ENCODE data around the gene PKD1L1.

Gene PKD1L1

DNA sequence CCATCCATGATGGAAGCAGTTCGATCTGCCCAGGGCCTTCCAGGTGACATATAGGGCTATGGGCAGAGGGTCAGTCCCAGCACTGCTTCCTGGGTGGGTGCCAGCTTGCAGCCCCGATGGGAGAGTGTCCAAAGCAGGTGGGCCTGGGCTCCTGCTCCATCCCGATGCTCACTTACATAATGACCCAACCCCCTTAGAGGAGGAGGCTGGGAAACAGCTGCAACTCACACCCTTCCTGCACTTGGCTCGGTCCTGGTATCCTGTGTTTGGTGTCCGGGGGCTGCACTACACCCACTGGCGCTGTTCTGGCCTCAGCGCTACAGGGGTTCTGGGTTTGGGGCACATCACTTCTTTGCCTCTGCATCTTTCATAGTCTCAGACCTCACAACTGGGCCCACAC, 58.5 kb downstream of the PKD1L1 start:
- H3K4me3 ChIP-seq (ENCODE audit: low read depth, low read length): no peak overlapping the region
- DNase-seq (ENCODE audit: low read depth): no peak
- TF ChIP-seq, protein P1, sequence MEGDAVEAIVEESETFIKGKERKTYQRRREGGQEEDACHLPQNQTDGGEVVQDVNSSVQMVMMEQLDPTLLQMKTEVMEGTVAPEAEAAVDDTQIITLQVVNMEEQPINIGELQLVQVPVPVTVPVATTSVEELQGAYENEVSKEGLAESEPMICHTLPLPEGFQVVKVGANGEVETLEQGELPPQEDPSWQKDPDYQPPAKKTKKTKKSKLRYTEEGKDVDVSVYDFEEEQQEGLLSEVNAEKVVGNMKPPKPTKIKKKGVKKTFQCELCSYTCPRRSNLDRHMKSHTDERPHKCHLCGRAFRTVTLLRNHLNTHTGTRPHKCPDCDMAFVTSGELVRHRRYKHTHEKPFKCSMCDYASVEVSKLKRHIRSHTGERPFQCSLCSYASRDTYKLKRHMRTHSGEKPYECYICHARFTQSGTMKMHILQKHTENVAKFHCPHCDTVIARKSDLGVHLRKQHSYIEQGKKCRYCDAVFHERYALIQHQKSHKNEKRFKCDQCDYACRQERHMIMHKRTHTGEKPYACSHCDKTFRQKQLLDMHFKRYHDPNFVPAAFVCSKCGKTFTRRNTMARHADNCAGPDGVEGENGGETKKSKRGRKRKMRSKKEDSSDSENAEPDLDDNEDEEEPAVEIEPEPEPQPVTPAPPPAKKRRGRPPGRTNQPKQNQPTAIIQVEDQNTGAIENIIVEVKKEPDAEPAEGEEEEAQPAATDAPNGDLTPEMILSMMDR (IDR thresholded peaks at IDR 0.05; ENCODE audit: low read depth, low read length, missing control alignments): no peak

- no peak for DNase-seq (ENCODE audit: low read depth)
- no peak overlapping the region for H3K4me3 ChIP-seq (ENCODE audit: low read depth, low read length)
- TF ChIP-seq, protein P1 (IDR thresholded peaks at IDR 0.05; ENCODE audit: low read depth, low read length, missing control alignments): no peak
These were observed 59.6 kb downstream of the PKD1L1 start for GRCh38 chr7:47888371-47889265.

DNA sequence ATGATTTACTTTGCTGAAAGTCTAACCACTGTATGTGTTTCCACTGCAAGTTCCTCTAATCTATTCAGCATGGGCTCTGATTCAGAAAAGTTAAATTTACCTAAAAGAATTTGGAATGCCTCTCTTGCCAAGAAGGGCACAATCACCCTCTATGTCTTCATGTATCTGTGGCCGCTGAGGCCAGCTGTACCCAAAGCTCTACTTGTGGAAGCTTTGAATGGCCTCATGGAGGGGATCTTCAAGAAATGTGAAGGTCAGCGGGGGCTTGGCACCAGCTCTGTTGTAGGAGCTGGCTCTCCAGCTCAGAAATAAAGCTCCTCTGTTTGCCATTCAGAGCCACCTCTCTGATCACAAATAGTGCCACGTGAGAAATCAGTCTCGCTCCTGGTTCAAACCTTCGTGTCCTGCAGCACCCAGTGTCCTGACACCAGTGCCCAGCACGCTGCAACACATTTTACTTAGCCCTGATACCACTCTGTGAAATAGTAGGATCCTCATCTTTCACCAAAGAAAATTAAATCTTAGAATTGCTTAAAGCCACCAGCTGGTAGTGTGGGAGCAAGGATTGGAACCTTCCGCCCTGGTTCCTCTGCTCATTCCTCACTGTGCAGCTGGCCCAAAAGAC, 61.1 kb downstream of the PKD1L1 start:
- TF ChIP-seq, protein P1 (IDR thresholded peaks at IDR 0.05; ENCODE audit: low read depth, low read length, missing control alignments): no peak
- DNase-seq (ENCODE audit: low read depth): no peak
- H3K4me3 ChIP-seq (ENCODE audit: low read depth, low read length): no peak overlapping the region

DNA sequence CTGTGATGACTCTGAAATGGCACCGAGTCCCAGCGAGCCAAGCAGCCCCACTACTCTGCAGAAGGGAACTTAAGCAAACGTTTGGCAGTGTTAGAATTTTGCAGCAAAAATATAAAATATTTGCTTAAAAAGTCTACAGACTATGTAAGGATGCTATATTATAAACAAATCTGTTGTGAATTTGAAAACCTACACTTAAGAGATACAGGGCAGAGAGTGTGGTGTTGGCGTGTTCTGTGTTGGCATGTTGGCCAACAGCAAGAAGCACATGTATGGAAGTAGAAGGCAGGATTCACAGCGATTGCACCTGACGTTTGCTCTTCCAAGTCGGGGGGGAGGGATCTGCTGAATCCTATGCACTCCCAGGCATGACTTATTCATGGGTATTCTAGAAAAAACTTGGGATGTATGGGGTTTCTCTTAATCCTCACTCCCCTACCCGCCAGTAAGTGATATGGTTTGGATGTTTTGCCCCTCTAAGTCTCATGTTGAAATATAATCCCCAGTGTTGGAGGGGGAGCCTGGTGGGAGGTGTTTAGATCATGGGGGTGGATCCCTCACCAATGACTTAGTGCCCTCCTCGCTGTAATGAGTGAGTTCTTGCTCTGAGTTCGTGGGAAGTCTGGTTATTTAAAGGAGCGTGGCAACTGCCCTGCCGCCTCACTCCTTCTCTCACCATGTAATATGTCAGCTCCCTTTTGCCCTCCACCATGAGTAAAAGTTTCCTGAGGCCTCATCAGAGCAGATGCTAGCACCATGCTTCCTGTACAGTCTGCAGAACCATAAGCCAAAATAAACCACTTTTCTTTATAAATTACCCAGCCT, 62.1 kb downstream of the PKD1L1 start:
- TF ChIP-seq, protein P1 (IDR thresholded peaks at IDR 0.05; ENCODE audit: low read depth, low read length, missing control alignments): no peak
- H3K4me3 ChIP-seq (ENCODE audit: low read depth, low read length): no peak overlapping the region
- DNase-seq (ENCODE audit: low read depth): no peak

DNA sequence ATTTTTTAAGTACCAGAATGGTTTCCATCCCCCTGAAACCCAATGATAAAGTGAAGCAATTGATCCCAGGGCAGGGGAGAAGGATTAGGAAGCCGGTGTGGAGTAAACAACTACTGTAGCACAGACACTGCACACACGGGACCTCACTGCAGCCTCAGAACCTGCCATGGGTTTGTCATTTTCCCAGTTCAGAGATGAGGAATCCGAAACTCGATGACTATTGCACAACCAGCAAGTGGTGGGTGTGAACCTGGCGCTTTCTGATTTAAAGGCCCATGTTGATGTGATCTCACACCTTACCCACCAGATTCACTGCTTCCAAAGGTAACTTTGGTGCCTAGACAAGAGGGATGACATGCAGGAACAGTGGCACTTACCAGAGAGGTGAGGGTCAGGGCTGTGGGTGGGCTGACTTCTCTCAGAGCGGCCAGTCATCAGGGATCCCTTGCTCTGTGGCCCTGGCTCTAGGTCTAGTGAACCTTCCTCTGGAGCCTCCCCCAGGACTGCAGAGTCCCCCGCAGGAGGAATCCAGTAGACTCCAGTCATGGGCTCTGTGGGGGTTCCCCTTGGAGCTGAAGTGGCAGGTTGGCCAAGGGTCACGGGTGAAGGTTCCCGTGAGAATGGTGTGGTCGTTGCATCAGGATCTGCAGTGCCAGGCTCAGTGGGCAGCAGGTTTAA, 62.8 kb downstream of the PKD1L1 start:
- TF ChIP-seq, protein P1 (IDR thresholded peaks at IDR 0.05; ENCODE audit: low read depth, low read length, missing control alignments): no peak
- no peak overlapping the region for H3K4me3 ChIP-seq (ENCODE audit: low read depth, low read length)
- DNase-seq (ENCODE audit: low read depth): no peak

GRCh38 chr7:47884675-47885074, 63.6 kb downstream of the PKD1L1 start:
- no peak for DNase-seq (ENCODE audit: low read depth)
- no peak overlapping the region for H3K4me3 ChIP-seq (ENCODE audit: low read depth, low read length)
- TF ChIP-seq, protein P1 (IDR thresholded peaks at IDR 0.05; ENCODE audit: low read depth, low read length, missing control alignments): no peak
